HEK293 (cell line): Measurements from ENCODE around the gene CYP2A13.
"Not testable (repeated sequence)": the region's sequence is repeated elsewhere in the genome, so short reads cannot be mapped to it uniquely, and the experiment has no call there.

ENCODE experiments used
- CTCF ChIA-PET: fragments of 350-600 bp; formaldehyde crosslinking; extraction: SDS; loops from one replicate; lab custom pipeline; 2021; ENCODE audit warnings: antibody characterized with exemption; lab: Yijun Ruan, JAX
- POLR2A ChIA-PET: fragments of 300-600 bp; formaldehyde crosslinking; extraction: SDS; loops from one replicate; lab custom pipeline; 2020; ENCODE audit warnings: antibody characterized with exemption, inconsistent platforms; lab: Yijun Ruan, JAX
- H3K27ac ChIP-seq: fragments of 200-500 bp; sonication (Bioruptor generic); 2 replicates; pipeline ENCODE4 v1.5.1; 2014; ENCODE audit warnings: low read depth, low read length, control low read depth, inconsistent platforms; ENCODE audit errors: extremely low read depth
- H3K36me3 ChIP-seq, 2 experiments: fragments of 200-500 bp in 1 of 2; sonication (Bioruptor generic) in 1 of 2; 1 replicate in 1 of 2; 2 replicates in 1 of 2; pipeline ENCODE4 v1.5.1; 2014 to 2017; ENCODE audit warnings: inconsistent platforms in 2 of 2, low read length in 2 of 2; ENCODE audit not compliant: control insufficient read depth in 2 of 2, insufficient read depth in 1 of 2
- H3K4me1 ChIP-seq: fragments of 200-500 bp; sonication (Bioruptor generic); 2 replicates; pipeline ENCODE4 v1.5.1; 2014; ENCODE audit warnings: mild to moderate bottlenecking, low read length, inconsistent platforms; ENCODE audit not compliant: control insufficient read depth, insufficient read depth
- H3K4me3 ChIP-seq: 2 replicates; pipeline ENCODE4 v1.5.1; 2011; ENCODE audit warnings: low read depth, mild to moderate bottlenecking, control low read depth, low read length, moderate library complexity
- H3K9me3 ChIP-seq: fragments of 200-500 bp; sonication (Bioruptor generic); 2 replicates; pipeline ENCODE4 v1.5.1; 2014; ENCODE audit warnings: low read depth, low read length, inconsistent platforms; ENCODE audit not compliant: control insufficient read depth, insufficient read depth
- BCL6B ChIP-seq: fragments of 450-650 bp; formaldehyde crosslinking; IDR thresholded peaks from 2 replicates; pipeline ENCODE4 v1.5.1; 2017; ENCODE audit warnings: missing biosample characterization, missing genetic modification characterization
- GLIS2 ChIP-seq: fragments of 450-650 bp; formaldehyde crosslinking; IDR thresholded peaks from 2 replicates; pipeline ENCODE4 v1.5.1; 2016; ENCODE audit warnings: missing biosample characterization, missing genetic modification characterization
- IKZF3 ChIP-seq: fragments of 450-650 bp; IDR thresholded peaks from 2 replicates; pipeline ENCODE4 v1.5.0; 2018; ENCODE audit warnings: missing biosample characterization, mild to moderate bottlenecking, missing genetic modification characterization, moderate library complexity
- KLF8 ChIP-seq: fragments of 450-650 bp; formaldehyde crosslinking; IDR thresholded peaks from 2 replicates; pipeline ENCODE4 v1.5.1; 2016; ENCODE audit warnings: missing biosample characterization, missing genetic modification characterization
- MEIS1 ChIP-seq: sonication (generic); formaldehyde crosslinking; IDR thresholded peaks from 2 replicates; pipeline ENCODE4 v1.8.1; 2022; ENCODE audit warnings: missing genetic modification reagents, mild to moderate bottlenecking, borderline replicate concordance
- PBX3 ChIP-seq: sonication (generic); formaldehyde crosslinking; IDR thresholded peaks from 2 replicates; pipeline ENCODE4 v1.8.1; 2022; ENCODE audit warnings: mild to moderate bottlenecking, moderate library complexity, missing genetic modification reagents
- SP7 ChIP-seq: fragments of 450-650 bp; formaldehyde crosslinking; IDR thresholded peaks from 2 replicates; pipeline ENCODE4 v1.5.1; 2016; ENCODE audit warnings: missing biosample characterization, missing genetic modification characterization
- ZBTB17 ChIP-seq: fragments of 450-650 bp; formaldehyde crosslinking; IDR thresholded peaks from 2 replicates; pipeline ENCODE4 v1.5.1; 2016; ENCODE audit warnings: missing biosample characterization, missing genetic modification characterization
- ZBTB21 ChIP-seq: fragments of 450-650 bp; formaldehyde crosslinking; IDR thresholded peaks from 2 replicates; pipeline ENCODE4 v1.5.1; 2017; ENCODE audit warnings: missing biosample characterization, missing genetic modification characterization
- ZFP37 ChIP-seq: fragments of 450-650 bp; formaldehyde crosslinking; IDR thresholded peaks from 2 replicates; pipeline ENCODE4 v1.5.1; 2016; ENCODE audit warnings: missing biosample characterization, missing genetic modification characterization
- ZFP69B ChIP-seq: fragments of 450-650 bp; formaldehyde crosslinking; IDR thresholded peaks from 2 replicates; pipeline ENCODE4 v1.5.1; 2016; ENCODE audit warnings: missing biosample characterization, missing genetic modification characterization
- ZNF132 ChIP-seq: fragments of 450-650 bp; formaldehyde crosslinking; IDR thresholded peaks from 2 replicates; pipeline ENCODE4 v1.5.1; 2017; ENCODE audit warnings: missing biosample characterization, missing genetic modification characterization, borderline replicate concordance
- ZNF24 ChIP-seq: fragments of 450-650 bp; formaldehyde crosslinking; IDR thresholded peaks from 2 replicates; pipeline ENCODE4 v1.5.1; 2016; ENCODE audit warnings: missing biosample characterization, missing genetic modification characterization
- ZNF324 ChIP-seq: fragments of 450-650 bp; formaldehyde crosslinking; IDR thresholded peaks from 2 replicates; pipeline ENCODE4 v1.5.1; 2016; ENCODE audit warnings: missing biosample characterization, missing genetic modification characterization
- ZNF366 ChIP-seq: fragments of 450-650 bp; formaldehyde crosslinking; conservative IDR thresholded peaks from 2 replicates; pipeline ENCODE4 v1.5.1; 2016; ENCODE audit warnings: missing biosample characterization, missing genetic modification characterization
- ZNF449 ChIP-seq: fragments of 450-650 bp; formaldehyde crosslinking; IDR thresholded peaks from 2 replicates; pipeline ENCODE4 v1.5.1; 2017; ENCODE audit warnings: missing biosample characterization, mild to moderate bottlenecking, missing genetic modification characterization, moderate library complexity
- ZNF488 ChIP-seq: fragments of 450-650 bp; formaldehyde crosslinking; IDR thresholded peaks from 2 replicates; pipeline ENCODE4 v1.5.1; 2016; ENCODE audit warnings: missing biosample characterization, missing genetic modification characterization
- ZNF629 ChIP-seq: fragments of 450-650 bp; formaldehyde crosslinking; IDR thresholded peaks from 2 replicates; pipeline ENCODE4 v1.5.1; 2017; ENCODE audit warnings: missing biosample characterization, missing genetic modification characterization
- ZNF660 ChIP-seq: fragments of 450-650 bp; IDR thresholded peaks from 2 replicates; pipeline ENCODE4 v1.5.1; 2018; ENCODE audit warnings: missing biosample characterization, mild to moderate bottlenecking, missing genetic modification characterization
- ZNF692 ChIP-seq: fragments of 450-650 bp; formaldehyde crosslinking; IDR thresholded peaks from 2 replicates; pipeline ENCODE4 v1.5.1; 2016; ENCODE audit warnings: missing biosample characterization, missing genetic modification characterization
- ZNF707 ChIP-seq: fragments of 450-650 bp; formaldehyde crosslinking; IDR thresholded peaks from 2 replicates; pipeline ENCODE4 v1.5.1; 2016; ENCODE audit warnings: missing biosample characterization, missing genetic modification characterization

CYP2A13 gene

GRCh38 chr19:41045095-41045494 is 43.2 kb upstream of the CYP2A13 start:
- H3K36me3 ChIP-seq, H3K27ac ChIP-seq: not testable (repeated sequence)
- TF ChIP-seq SP7 (tag by site-specific recombination) (peak; percentile 40; the same call in 1 of the 2 replicates), ZNF629 (tag by site-specific recombination) (peak; percentile 75), ZFP37 (tag by site-specific recombination) (peak; percentile 57; the same call in 1 of the 2 replicates), ZFP69B (tag by site-specific recombination) (peak; percentile 96), ZNF660 (tag by site-specific recombination) (peak; percentile 66; the same call in 1 of the 2 replicates), KLF8 (tag by site-specific recombination) (0 out of 2 replicates have a peak, but pooled peaks have one; percentile 15), ZNF449 (tag by site-specific recombination) (peak; percentile 44; the same call in 1 of the 2 replicates), ZNF692 (tag by site-specific recombination) (peak; percentile 98), ZNF366 (tag by site-specific recombination) (peak; percentile 63), ZBTB21 (tag by site-specific recombination) (peak; percentile 73), BCL6B (peak; percentile 12; the same call in 1 of the 2 replicates), ZNF24 (tag by site-specific recombination) (0 out of 2 replicates have a peak, but pooled peaks have one; percentile 52), ZBTB17 (tag by site-specific recombination) (peak; percentile 80)
- TF ChIP-seq, all 188 proteins: peak for 13; not testable (repeated sequence) for 175
- not testable (repeated sequence) for H3K4me1 ChIP-seq, H3K4me3 ChIP-seq, H3K9me3 ChIP-seq
- ChIA-PET CTCF (interaction anchor here (0.6 to 1.2 kb wide), 4 partner anchors 17 to 111 kb away, joined by 3 to 5 read pairs (median 4); no protein-coding TSS in a partner anchor), POLR2A (interaction anchor here (0.7 kb wide), 1 partner anchor 914 kb away, joined by 4 read pairs; the partner anchor contains the start of gene RABAC1)

GRCh38 chr19:41050426-41050825 is 37.8 kb upstream of the CYP2A13 start:
- CTCF ChIA-PET = no interaction called here
- Histone ChIP-seq H3K4me3 (no peak overlapping the region), H3K9me3 (no peaks in the 10 kb centered on the region), H3K27ac (no peak overlapping the region), H3K36me3 (no peaks in the 10 kb centered on the region), H3K4me1 (no peaks in the 10 kb centered on the region)
- POLR2A ChIA-PET = no interaction called here
- TF ChIP-seq ZNF132 = no peak
- no peak for TF ChIP-seq PBX3 (CRISPR knock-in tag)
- TF ChIP-seq ZNF324 (tag by site-specific recombination) = no peak
- TF ChIP-seq ZNF707 = no peak
- TF ChIP-seq GLIS2 (tag by site-specific recombination) = no peak
- TF ChIP-seq ZNF488 (tag by site-specific recombination) = no peak
- no peak for TF ChIP-seq MEIS1 (CRISPR knock-in tag)
- TF ChIP-seq IKZF3 (tag by site-specific recombination) = no peak

GRCh38 chr19:41052162-41052561 is 36.1 kb upstream of the CYP2A13 start:
- POLR2A ChIA-PET, CTCF ChIA-PET, H3K36me3 ChIP-seq, H3K4me1 ChIP-seq, H3K27ac ChIP-seq, H3K9me3 ChIP-seq, H3K4me3 ChIP-seq: not testable (repeated sequence)

GRCh38 chr19:41053331-41053730 is 34.9 kb upstream of the CYP2A13 start:
- CTCF ChIA-PET, POLR2A ChIA-PET, H3K9me3 ChIP-seq, H3K36me3 ChIP-seq, H3K4me1 ChIP-seq, H3K27ac ChIP-seq, H3K4me3 ChIP-seq: not testable (repeated sequence)
